Kidney capillary endothelial cell (primary cell): ENCODE measurements around the gene SIK3.
A peak's percentile ranks its signal among the peaks of the same experiment; 100 is the strongest.

ENCODE experiments used
- DNase-seq: peaks from one replicate; pipeline ENCODE4 v3.0.0-alpha.2; 2018; ENCODE audit warnings: low spot score

Gene SIK3

GRCh38 chr11:116893437-116893836, 204.8 kb downstream of the SIK3 start:
- no peak for DNase-seq

DNA sequence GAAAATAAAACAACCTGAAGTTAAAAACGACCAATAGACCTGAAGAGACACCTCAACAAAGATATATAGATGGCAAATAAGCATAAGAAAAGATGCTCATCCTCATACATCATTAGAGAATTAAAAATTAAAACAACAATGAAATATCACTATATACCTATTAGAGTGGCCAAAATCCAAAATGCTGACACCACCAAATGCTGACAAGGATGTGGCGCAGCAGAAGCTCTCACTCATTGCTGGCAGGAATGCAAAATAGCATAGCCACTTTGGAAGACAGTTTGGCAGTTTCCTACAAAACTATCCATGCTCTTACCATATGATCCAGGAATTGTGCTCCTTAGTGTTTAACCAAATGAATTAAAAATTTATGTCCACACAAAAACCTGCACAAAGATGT, 205.9 kb downstream of the SIK3 start:
- no peak for DNase-seq

GRCh38 chr11:116891746-116892145, 206.5 kb downstream of the SIK3 start:
- DNase-seq = no peak

DNA sequence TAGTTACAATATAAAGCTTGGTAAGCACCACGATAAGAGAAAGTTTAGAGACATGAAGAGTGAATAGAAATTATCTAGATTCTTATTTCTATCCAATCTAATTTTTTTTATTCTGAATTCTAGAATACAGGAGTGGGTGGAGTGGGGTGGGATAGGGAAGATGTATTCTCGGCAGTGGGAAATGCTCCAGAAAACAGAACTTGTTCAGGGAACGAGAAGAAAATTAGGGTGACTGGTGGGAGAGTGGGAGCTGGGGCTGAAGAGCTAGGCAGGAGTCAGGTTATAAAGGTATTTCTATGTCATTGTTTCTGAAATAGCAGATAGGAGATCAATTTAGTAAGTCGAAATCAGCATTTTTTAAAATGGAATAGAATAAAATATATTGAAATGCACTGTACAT, 207.6 kb downstream of the SIK3 start:
- DNase-seq = no peak

DNA sequence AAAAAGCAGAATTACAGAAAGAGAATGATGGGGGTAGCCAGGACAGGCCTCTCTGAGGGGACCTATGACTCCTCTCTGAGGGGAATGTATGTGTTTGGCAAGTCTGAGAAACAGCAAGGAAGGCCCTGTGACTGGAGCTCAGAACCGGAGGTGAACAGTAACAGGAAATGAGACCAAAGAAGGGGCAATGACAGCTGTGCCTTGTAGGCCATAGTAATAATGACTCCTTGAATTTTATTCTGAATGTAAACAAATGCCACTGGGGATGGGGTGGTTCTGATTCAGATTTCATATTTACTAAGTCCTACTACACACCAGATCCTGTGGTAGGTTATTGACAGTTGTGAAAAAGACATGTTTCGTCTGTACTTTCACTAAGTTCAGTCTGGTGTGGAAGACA, 208.0 kb downstream of the SIK3 start:
- peak; percentile 63 for DNase-seq

DNA sequence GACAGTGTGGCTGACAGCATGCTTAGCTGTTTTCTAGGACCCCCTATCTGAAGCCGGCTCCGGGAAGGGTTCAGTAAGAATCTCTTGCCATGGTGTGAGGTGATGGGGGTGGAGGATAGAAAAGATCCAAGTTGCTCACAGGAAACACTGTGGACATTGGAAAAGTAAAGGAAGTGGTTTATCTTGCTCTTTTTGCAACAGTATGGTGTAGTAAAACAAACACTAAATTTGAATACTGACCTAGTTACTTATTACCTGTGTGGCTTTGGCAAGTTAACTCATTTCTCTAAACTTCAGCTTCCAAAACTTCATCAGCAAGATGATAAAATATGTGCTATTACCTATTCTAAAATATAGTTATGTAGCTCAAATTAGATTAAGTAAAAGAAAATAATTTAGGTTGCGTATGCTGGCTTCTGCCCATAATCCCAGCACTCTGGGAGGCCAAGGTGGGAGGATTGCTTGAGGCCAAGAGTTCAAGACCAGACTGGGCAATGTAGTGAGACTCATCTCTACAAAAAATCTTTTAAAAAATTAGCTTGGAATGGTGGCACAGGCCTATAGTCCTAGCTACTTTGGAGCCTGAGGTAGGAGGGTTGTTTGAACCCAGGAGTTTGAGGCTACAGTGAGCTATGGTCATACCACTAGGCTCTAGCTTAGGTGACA, 209.2 kb downstream of the SIK3 start:
- no peak for DNase-seq

- no peak for DNase-seq
Measured at GRCh38 chr11:116888024-116888423, 210.2 kb downstream of the SIK3 start.

DNA sequence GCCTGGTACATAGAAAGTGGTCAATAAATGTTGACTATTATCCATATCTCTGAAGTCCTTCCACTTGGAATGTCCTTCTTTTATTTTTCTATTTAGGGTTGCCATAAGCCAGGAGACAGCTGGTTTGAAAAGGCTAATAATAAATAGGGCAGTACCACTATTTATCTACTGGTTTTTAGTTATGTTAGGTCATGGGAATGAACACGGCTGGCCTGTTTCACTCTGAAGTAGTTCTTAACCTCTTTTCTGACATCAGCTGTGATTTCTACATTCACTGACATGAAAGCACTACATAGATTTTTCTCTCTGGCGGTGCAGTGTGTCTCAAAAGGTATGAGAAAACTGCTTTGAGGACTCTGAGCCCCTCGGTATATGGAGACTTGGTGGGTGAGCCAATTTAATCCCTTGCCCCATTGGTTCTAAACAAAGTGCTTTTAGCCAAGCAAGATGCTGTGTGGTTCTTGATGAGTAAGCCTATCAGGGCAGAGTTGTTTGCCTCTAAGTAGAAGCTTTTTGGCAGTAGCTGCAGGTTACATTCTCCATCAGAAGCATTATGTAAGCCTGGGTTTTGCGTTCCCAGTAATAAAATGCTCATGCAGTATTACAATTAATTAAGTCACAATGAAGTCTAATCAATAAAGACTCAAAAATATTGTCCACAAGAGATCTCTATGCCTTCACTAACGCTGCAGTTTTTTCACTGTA, 212.1 kb downstream of the SIK3 start:
- DNase-seq = no peak

- no peak for DNase-seq
Measured at GRCh38 chr11:116882386-116882785, 215.8 kb downstream of the SIK3 start.

- no peak for DNase-seq
Measured at GRCh38 chr11:116881143-116881542, 217.1 kb downstream of the SIK3 start.

DNA sequence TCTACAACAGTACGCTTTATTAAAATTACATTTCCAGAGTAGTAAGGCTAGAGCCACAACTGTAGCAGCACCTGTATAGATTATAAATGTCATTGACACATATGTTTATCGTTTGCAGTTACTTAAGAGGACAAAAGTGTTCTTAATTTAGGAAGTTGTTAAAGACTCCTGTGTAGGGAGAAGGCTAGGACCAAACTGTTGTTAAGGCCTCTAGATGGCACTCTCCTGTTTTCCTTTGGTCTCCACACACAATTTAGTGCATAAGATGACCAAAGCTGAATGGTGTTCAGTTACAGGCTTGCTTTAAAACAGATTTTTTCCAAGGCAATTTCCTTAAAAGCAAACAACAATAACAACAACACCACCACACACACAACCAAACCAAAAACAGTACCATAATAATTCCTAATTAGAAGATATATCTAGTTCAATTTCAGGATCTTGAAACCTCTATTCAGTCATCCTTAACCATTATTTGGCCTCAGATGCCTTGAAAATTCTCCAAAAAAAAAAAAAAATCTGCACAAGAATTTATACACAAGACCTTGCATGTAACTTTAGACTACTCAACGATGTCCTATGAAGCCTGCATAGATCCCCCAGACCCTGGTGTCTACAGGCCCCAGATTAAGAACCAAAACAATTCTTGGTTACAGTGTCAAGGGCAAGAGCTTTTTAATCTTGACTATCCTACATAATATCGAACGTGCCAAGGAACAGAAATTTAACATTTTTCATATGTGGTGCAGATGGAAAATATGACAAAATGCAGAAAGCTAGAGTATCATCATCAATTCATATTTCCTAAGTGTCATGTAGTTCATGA, 218.2 kb downstream of the SIK3 start:
- peak; percentile 60 for DNase-seq

GRCh38 chr11:116876656-116877055, 221.6 kb downstream of the SIK3 start:
- no peak for DNase-seq

DNA sequence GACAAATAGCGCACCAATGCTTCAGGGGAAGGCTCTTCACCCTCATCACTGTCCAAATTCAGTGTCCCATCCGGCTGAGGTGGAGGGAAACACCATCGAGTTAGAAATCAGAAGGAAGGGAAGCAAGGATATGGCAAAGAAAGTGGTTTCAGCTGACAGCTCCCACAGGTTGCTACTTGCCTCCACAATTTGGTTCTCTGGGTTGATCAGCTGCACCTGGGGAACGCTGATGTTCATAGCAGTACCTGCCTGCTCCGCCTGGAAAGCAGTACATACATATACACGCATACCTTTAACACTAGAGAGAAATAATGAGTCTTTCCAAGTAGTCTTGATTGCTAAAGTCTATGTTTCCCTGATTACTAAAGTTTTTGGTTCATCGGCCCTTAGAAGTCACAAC, 223.0 kb downstream of the SIK3 start:
- no peak for DNase-seq

DNA sequence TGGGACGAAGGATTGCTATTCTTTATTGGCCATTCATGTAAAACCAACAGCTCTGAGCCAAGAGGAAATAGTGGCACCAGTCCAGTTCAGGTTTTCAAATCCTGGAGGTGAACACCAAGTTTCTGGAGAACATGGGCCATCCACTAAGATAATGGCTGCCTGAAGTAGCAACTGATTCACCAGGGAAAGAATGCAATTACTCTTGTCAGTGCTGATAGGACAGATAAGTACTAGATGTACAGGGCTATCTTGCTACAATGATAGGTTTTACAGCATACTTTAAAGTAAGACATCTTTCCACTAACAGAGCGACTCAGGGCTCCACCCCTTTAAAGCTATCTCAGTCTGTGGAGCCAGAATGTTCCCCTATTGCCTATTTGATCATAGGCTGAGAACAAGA, 224.0 kb downstream of the SIK3 start:
- DNase-seq = no peak

GRCh38 chr11:116873381-116873780, 224.8 kb downstream of the SIK3 start:
- DNase-seq = no peak

DNA sequence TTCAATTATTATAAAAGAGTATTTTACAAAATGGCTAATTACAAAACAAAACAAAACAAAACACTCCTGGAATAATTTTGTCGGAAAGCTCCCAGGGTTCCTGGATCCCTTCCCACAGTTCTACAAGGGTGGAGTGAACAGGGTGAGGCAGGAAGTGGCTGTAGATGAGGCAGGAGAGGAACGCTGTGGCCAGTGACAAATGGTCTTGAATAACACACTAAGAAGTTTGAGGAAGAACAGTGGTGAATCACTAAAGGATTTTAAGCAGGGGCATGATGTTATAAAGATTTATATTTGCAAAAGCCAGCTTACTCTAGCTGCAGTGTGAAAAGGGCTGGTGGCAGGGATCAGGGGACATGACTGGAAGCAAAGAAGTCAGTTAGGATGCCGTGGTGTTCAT, 227.0 kb downstream of the SIK3 start:
- peak; percentile 40 for DNase-seq

GRCh38 chr11:116870054-116870453, 228.2 kb downstream of the SIK3 start:
- DNase-seq = no peak

- DNase-seq = no peak
Measured at GRCh38 chr11:116869610-116870009, 228.6 kb downstream of the SIK3 start.

- DNase-seq = no peak
Measured at GRCh38 chr11:116868066-116868465, 230.2 kb downstream of the SIK3 start.

DNA sequence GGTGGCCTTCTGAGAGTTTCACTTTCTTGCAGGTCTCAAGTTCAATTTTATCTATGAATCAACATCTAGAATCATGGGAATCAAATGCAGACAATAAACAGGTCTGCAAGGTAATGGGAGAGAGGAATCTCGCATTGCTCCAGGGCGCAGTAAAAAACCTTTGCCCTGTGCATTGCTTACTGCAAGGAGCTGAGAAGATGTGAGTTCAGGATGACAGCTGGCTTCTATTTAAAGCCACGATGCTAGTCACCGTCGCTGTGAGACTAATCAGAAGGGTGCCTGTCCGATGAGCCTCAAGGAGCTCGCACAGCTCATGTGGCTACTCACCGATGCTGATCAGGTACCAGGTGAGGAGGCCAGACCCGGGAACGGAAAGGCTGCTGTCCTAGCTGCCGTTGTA, 230.6 kb downstream of the SIK3 start:
- no peak for DNase-seq

DNA sequence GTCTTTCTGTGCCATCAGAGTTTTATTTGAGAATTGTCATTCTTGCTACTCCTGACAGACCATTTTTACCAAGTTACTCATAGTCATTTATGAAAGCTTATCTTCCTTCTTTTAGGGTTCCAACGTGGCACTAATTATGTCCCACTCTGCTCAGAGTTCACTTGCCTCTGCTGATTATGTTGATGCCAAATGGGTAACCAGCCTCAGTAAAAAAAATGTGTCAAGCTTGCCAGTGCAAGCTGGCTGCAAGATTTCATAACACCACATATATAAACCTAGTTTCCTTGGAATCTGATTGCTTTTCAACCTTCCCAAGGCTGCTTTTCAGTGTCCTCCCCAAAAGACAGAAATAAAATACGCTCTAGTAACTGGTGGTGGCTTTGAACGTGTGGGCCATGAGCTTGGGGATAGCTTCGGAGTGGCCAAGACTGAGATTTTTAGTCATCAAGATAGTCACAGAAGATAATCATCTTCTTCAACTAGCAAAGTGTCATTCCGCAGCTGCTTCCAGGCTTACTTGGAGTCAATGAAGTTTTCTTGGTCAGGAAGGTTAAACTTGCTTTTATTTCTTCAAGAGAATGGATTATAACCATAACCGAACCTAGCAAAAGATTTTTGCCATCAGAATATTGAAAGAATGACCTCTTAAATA, 231.3 kb downstream of the SIK3 start:
- DNase-seq = no peak

DNA sequence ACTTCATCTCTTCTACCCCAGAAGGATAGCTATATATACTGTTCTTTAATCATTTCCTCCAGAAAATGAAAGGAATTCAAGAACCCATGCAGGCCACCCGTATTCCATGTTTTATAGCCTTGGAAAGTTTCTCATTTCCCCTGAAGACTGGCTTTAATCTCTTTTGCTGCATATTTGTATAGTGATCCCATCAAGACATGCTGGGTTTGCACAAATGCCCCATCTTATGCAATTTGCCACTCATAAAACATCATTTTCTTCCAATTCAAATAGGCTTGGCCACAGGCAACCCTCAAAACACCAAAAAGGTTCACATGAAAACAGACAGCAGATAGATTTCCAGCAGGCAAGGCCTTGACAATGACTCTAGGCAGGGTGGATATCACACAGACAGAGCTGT, 232.5 kb downstream of the SIK3 start:
- DNase-seq = no peak

- DNase-seq = no peak
Measured at GRCh38 chr11:116864531-116864930, 233.7 kb downstream of the SIK3 start.
